GM12892 (cell line): ENCODE measurements around the gene HSPB6.

ENCODE experiments used
- POLR2A ChIP-seq: IDR thresholded peaks from 2 replicates; pipeline ENCODE4 v1.6.1; 2011; ENCODE audit warnings: low read depth, low read length, control low read depth
- POLR2AphosphoS5 ChIP-seq: IDR thresholded peaks from 2 replicates; pipeline ENCODE4 v1.6.1; 2011; ENCODE audit warnings: low read depth, low read length, control low read depth

DNA sequence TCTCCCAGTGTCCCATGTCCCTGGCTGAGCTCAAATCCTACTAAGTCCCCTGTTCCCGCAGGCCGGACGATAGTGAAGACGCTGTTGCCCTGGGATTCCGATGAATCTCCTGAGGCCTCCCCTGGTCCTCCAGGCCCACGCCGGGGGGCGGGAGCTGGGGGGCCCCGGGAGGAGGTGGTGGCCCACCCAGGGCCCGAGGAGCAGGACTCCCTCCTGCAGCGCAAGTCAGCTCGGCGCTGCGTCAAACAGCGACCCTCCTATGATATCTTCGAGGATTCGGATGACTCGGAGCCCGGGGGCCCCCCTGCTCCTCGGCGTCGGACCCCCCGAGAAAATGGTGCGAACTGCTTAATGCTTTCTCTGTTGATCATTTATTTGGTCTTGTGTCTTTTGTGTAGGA lies 33.2 kb downstream of the HSPB6 start:
- TF ChIP-seq POLR2A (no peak), POLR2AphosphoS5 (no peak)
